CD14-positive monocyte (primary cell): ENCODE results near the gene SRRT. TPM values are rescaled to one million over a fixed set of nuclear protein-coding genes. Genes with fewer than 3 reads are reported as not detected.
A peak's percentile ranks its signal among the peaks of the same experiment; 100 is the strongest.

Source experiments
- DNase-seq, 3 donors: peaks; one replicate each; pipeline ENCODE4 v3.0.0-alpha.2; 2011 to 2022
- H2AFZ ChIP-seq: 2 replicates; pipeline ENCODE4 v1.6.0; 2012; ENCODE audit warnings: mild to moderate bottlenecking, low read depth, low read length, inconsistent platforms; ENCODE audit not compliant: insufficient read depth, poor library complexity, severe bottlenecking
- H3K27ac ChIP-seq, 2 donors: 1 replicate in 1 of 2; 2 replicates in 1 of 2; pipeline ENCODE4 v1.5.1; 2012 to 2013; ENCODE audit warnings: low read length in 2 of 2, control low read depth in 1 of 2, inconsistent platforms in 1 of 2, low read depth in 1 of 2, mild to moderate bottlenecking in 1 of 2
- H3K27me3 ChIP-seq, 2 donors: one replicate each; pipeline versions ENCODE4 v1.6.0 to v1.6.1; 2011 to 2013; ENCODE audit warnings: low read length in 2 of 2; ENCODE audit not compliant: control insufficient read depth in 2 of 2, insufficient read depth in 2 of 2
- H3K36me3 ChIP-seq, 2 donors: replicated peaks in 1 of 2; 1 replicate in 1 of 2; 2 replicates in 1 of 2; pipeline versions ENCODE4 v1.5.1 to v1.6.1; 2012 to 2013; ENCODE audit warnings: low read length in 2 of 2, control low read depth in 1 of 2, inconsistent platforms in 1 of 2, mild to moderate bottlenecking in 1 of 2; ENCODE audit not compliant: insufficient read depth in 2 of 2, control insufficient read depth in 1 of 2
- H3K4me1 ChIP-seq, 2 donors: 1 replicate in 1 of 2; 2 replicates in 1 of 2; pipeline versions ENCODE4 v1.5.1 to v1.6.1; 2012 to 2013; ENCODE audit warnings: low read length in 2 of 2, control low read depth in 1 of 2, inconsistent platforms in 1 of 2, mild to moderate bottlenecking in 1 of 2, moderate library complexity in 1 of 2; ENCODE audit not compliant: insufficient read depth in 2 of 2, control insufficient read depth in 1 of 2
- H3K4me2 ChIP-seq: replicated peaks from 2 replicates; pipeline ENCODE3; 2012; ENCODE audit warnings: low read length, moderate library complexity, mild to moderate bottlenecking; ENCODE audit not compliant: poor library complexity, severe bottlenecking; ENCODE audit errors: extremely low read depth
- H3K4me3 ChIP-seq, 3 experiments: fragments of 200-600 bp in 1 of 3; sonication (generic) in 1 of 3; replicated peaks in 1 of 3; 1 replicate in 2 of 3; 2 replicates in 1 of 3; pipeline ENCODE4 v1.5.1; 2011 to 2013; ENCODE audit warnings: low read length in 3 of 3, mild to moderate bottlenecking in 3 of 3, control low read depth in 2 of 3, low read depth in 2 of 3, inconsistent platforms in 1 of 3, moderate library complexity in 1 of 3
- H3K79me2 ChIP-seq: 2 replicates; pipeline ENCODE4 v1.6.0; 2012; ENCODE audit warnings: mild to moderate bottlenecking, control low read depth, inconsistent platforms, low read length, moderate library complexity; ENCODE audit not compliant: insufficient read depth
- H3K9ac ChIP-seq: 2 replicates; pipeline ENCODE4 v1.6.0; 2017; ENCODE audit warnings: low read length, mild to moderate bottlenecking; ENCODE audit not compliant: insufficient read depth, poor library complexity, severe bottlenecking
- H3K9me3 ChIP-seq, 2 donors: replicated peaks in 1 of 2; 1 replicate in 1 of 2; 2 replicates in 1 of 2; pipeline versions ENCODE4 v1.5.1 to v1.6.1; 2012 to 2013; ENCODE audit warnings: low read length in 2 of 2, control low read depth in 1 of 2; ENCODE audit not compliant: control insufficient read depth in 1 of 2, insufficient read depth in 1 of 2
- H4K20me1 ChIP-seq: 2 replicates; pipeline ENCODE4 v1.6.0; 2012; ENCODE audit warnings: mild to moderate bottlenecking, low read length, control low read depth, moderate library complexity; ENCODE audit not compliant: insufficient read depth
- H3K27ac Mint-ChIP-seq, 7 donors: one replicate each; pipeline ENCODE4 v1.8.0; 2020; ENCODE audit warnings: mild to moderate bottlenecking in 7 of 7, mixed read lengths in 7 of 7, moderate library complexity in 6 of 7, inconsistent platforms in 2 of 7
- H3K27me3 Mint-ChIP-seq, 3 donors: one replicate each; pipeline ENCODE4 v1.8.0; 2021 to 2022; ENCODE audit warnings: low read depth in 3 of 3, mild to moderate bottlenecking in 3 of 3, mixed read lengths in 3 of 3, moderate library complexity in 3 of 3, inconsistent platforms in 1 of 3
- H3K36me3 Mint-ChIP-seq, 2 donors: one replicate each; pipeline ENCODE4 v1.8.0; 2020; ENCODE audit warnings: mixed read lengths in 2 of 2, inconsistent platforms in 1 of 2, mild to moderate bottlenecking in 1 of 2
- H3K4me1 Mint-ChIP-seq: one replicate; pipeline ENCODE4 v1.8.0; 2020; ENCODE audit warnings: mild to moderate bottlenecking, mixed read lengths
- H3K4me3 Mint-ChIP-seq, 2 donors: one replicate each; pipeline ENCODE4 v1.8.0; 2020; ENCODE audit warnings: mild to moderate bottlenecking in 2 of 2, mixed read lengths in 2 of 2, moderate library complexity in 1 of 2
- H3K9me3 Mint-ChIP-seq, 7 donors: one replicate each; pipeline ENCODE4 v1.8.0; 2020 to 2022; ENCODE audit warnings: mixed read lengths in 7 of 7, mild to moderate bottlenecking in 6 of 7, moderate library complexity in 6 of 7, inconsistent platforms in 2 of 7
- CTCF ChIP-seq: fragments of 200-600 bp; IDR thresholded peaks from one replicate; pipeline ENCODE4 v1.8.0; 2022; ENCODE audit warnings: antibody characterized with exemption, mild to moderate bottlenecking
- WGBS: methylation state at CpG from one replicate; pipeline ENCODE4 v1.1.5; 2013; ENCODE audit warnings: missing lambda C conversion rate; ENCODE audit not compliant: insufficient coverage; 5-methylcytosine and 5-hydroxymethylcytosine counted together
- intact Hi-C, 2 donors: fragments of 100-400 bp; cut with micrococcal nuclease; formaldehyde crosslinking; loops; one replicate each; pipeline versions ENCODE4 v1.15.0 to v1.15.1; 2023
- polyA plus RNA-seq, 3 donors: library from polyadenylated mRNA; depleted of rRNA in 1 of 3; unstranded in 2 of 3; stranded (reverse) in 1 of 3; fragments of 300-500 nt in 2 of 3; fragments of >200 nt in 1 of 3; fragmentation: Illumina TruSeq in 2 of 3; gene quantifications; 1 replicate in 2 of 3; 2 replicates in 1 of 3; pipeline ENCODE4 v1.2.3, GENCODE V29; 2012 to 2021

SRRT gene
- polyA plus RNA-seq, 3 donors: 26.9 to 116 (median 29.6) TPM

DNA sequence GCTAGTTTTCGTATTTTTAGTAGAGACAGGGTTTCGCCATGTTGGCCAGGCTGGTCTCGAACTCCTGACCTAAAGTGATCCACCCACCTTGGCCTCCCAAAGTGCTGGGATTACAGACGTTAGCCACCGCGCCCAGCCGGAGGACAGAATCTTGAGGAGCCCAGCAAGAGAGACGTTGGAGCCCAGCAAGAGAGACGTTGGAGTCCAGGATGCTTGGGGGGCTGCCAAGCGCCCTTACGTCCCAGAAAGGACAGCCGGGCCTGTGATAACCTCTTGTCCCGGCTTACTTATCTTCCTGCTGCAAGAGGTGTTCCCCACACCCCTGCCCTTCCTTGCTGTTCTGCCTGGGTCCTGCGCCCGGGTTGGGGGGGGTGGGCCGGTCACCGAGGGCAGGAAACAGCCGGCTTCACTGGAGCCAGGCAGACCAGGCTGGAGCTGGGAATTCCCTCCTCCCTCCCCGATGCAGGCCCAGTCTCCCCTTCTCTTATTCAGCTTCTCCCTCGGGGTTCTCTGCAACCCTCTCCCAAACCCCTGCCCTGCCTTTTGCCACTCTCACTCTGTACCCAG lies 45.7 kb upstream of the SRRT start:
- Histone ChIP-seq H3K9me3 (peaks cover 0 to 4% of the 10 kb centered on the region in 2 donors), H3K27ac (no peak overlapping the region), H3K36me3 (no peaks in the 10 kb centered on the region), H3K4me3 (no peak overlapping the region), H2AFZ (no peak overlapping the region), H3K4me2 (no peak overlapping the region), H3K27me3 (peaks cover 24 to 61% of the 10 kb centered on the region in 2 donors), H3K79me2 (no peaks in the 10 kb centered on the region), H3K4me1 (peaks cover 32 to 40% of the 10 kb centered on the region in 2 donors), H3K9ac (no peak overlapping the region), H4K20me1 (no peaks in the 10 kb centered on the region)
- H3K9me3 Mint-ChIP-seq: peaks cover 2 to 20% (median 14%) of the 10 kb centered on the region in 7 donors
- H3K4me1 Mint-ChIP-seq: peaks cover 28% of the 10 kb centered on the region
- H3K4me3 Mint-ChIP-seq: peak overlapping the region in 1 of 2 donors; percentile 92
- intact Hi-C loops: no loop called here
- TF ChIP-seq CTCF: no peak
- no peak overlapping the region for H3K27ac Mint-ChIP-seq
- peaks cover 62 to 70% (median 65%) of the 10 kb centered on the region in 3 donors for H3K27me3 Mint-ChIP-seq
- H3K36me3 Mint-ChIP-seq: peaks cover 6 to 11% of the 10 kb centered on the region in 2 donors
- WGBS: 39% methylated on average over 11 of the region's 20 CpGs
- DNase-seq: no peak

- peaks cover 6 to 11% of the 10 kb centered on the region in 2 donors for H3K36me3 Mint-ChIP-seq
- H3K27me3 Mint-ChIP-seq: peaks cover 54 to 59% (median 58%) of the 10 kb centered on the region in 3 donors
- Histone ChIP-seq H4K20me1 (no peaks in the 10 kb centered on the region), H3K9ac (no peak overlapping the region), H3K36me3 (no peaks in the 10 kb centered on the region), H3K4me2 (no peak overlapping the region), H3K27me3 (peaks cover 24 to 49% of the 10 kb centered on the region in 2 donors), H3K27ac (no peak overlapping the region), H3K79me2 (no peaks in the 10 kb centered on the region), H3K4me1 (peaks cover 28 to 33% of the 10 kb centered on the region in 2 donors), H2AFZ (no peak overlapping the region), H3K4me3 (no peak overlapping the region), H3K9me3 (peaks cover 0 to 4% of the 10 kb centered on the region in 2 donors)
- no peak for DNase-seq
- peak overlapping the region in 1 of 2 donors; percentile 46 for H3K4me3 Mint-ChIP-seq
- TF ChIP-seq CTCF: no peak
- H3K9me3 Mint-ChIP-seq: peaks cover 2 to 20% (median 14%) of the 10 kb centered on the region in 7 donors
- intact Hi-C loops: no loop called here
- peaks cover 25% of the 10 kb centered on the region for H3K4me1 Mint-ChIP-seq
- WGBS: no CpG with 5 or more reads among the region's 4 CpGs
- no peak overlapping the region for H3K27ac Mint-ChIP-seq
These were observed 44.5 kb upstream of the SRRT start for GRCh38 chr7:100830396-100830795.
